ENCODE measurements around the gene SEC62.

DNA sequence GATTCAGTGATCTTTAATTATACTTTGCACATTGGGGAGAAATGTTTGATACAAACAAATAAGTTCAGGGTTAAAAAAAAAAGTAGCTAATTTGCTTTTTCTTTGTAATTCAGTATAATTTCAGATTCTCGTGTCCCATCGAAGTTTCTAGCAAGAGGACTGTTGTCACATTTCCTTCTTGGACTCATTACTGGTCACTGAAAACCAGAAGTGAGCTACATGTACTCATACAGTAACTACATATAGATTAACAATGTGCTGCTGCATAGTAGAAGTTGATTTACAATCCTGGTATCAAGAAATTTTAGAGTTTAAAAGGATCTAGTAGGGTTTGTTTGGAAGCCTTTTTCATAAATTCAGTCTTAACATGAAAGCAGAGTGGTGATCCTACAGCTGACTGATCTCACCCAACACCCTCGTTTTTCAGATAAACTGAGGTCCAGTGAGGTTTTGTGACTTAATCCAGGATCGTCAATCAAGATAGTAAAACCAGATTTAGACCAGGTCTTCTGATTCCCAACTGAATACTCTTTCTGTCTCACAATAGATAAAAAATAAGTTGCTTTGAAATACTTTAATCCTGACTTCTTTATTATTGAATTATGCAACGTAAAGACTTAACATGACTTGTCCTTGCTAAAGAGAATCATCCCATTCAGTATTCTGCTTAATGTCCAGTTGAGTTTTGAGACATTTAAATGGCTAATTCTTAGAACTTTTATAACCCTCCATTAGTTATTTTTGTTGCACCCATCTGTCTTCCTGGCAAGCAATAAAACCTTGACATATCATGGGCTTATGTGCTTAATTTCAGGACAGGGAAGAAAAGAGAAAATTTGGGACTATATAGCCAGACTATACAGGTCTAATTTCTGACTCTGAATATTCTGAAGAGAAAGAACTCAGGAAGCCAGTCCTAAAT, 2.8 kb downstream of the SEC62 start:
- TF ChIP-seq, protein P1, sequence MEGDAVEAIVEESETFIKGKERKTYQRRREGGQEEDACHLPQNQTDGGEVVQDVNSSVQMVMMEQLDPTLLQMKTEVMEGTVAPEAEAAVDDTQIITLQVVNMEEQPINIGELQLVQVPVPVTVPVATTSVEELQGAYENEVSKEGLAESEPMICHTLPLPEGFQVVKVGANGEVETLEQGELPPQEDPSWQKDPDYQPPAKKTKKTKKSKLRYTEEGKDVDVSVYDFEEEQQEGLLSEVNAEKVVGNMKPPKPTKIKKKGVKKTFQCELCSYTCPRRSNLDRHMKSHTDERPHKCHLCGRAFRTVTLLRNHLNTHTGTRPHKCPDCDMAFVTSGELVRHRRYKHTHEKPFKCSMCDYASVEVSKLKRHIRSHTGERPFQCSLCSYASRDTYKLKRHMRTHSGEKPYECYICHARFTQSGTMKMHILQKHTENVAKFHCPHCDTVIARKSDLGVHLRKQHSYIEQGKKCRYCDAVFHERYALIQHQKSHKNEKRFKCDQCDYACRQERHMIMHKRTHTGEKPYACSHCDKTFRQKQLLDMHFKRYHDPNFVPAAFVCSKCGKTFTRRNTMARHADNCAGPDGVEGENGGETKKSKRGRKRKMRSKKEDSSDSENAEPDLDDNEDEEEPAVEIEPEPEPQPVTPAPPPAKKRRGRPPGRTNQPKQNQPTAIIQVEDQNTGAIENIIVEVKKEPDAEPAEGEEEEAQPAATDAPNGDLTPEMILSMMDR (conservative IDR thresholded peaks at IDR 0.05; ENCODE audit: low read depth in 2 of 2) = no peak
- TF ChIP-seq EZH2phosphoT487 (IDR thresholded peaks at IDR 0.05; ENCODE audit: unreplicated experiment) = no peak
- no peak for TF ChIP-seq STAT1 (IDR thresholded peaks at IDR 0.05; ENCODE audit: unreplicated experiment)
- no peak for TF ChIP-seq JUNB (IDR thresholded peaks at IDR 0.05; ENCODE audit: unreplicated experiment)
- no peak for TF ChIP-seq POLR2AphosphoS5 (IDR thresholded peaks at IDR 0.05; ENCODE audit: low read depth)
- no peak for TF ChIP-seq EZH2 (IDR thresholded peaks at IDR 0.05; ENCODE audit: low read depth, unreplicated experiment)
- no peak for TF ChIP-seq CREB1 (CRISPR knock-in tag; IDR thresholded peaks at IDR 0.05; ENCODE audit: low read depth)
- TF ChIP-seq, protein P2, sequence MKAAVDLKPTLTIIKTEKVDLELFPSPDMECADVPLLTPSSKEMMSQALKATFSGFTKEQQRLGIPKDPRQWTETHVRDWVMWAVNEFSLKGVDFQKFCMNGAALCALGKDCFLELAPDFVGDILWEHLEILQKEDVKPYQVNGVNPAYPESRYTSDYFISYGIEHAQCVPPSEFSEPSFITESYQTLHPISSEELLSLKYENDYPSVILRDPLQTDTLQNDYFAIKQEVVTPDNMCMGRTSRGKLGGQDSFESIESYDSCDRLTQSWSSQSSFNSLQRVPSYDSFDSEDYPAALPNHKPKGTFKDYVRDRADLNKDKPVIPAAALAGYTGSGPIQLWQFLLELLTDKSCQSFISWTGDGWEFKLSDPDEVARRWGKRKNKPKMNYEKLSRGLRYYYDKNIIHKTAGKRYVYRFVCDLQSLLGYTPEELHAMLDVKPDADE (IDR thresholded peaks at IDR 0.05) = no peak
- no peak for TF ChIP-seq ZNF114 (CRISPR knock-in tag; IDR thresholded peaks at IDR 0.05)
- TF ChIP-seq, protein P3, sequence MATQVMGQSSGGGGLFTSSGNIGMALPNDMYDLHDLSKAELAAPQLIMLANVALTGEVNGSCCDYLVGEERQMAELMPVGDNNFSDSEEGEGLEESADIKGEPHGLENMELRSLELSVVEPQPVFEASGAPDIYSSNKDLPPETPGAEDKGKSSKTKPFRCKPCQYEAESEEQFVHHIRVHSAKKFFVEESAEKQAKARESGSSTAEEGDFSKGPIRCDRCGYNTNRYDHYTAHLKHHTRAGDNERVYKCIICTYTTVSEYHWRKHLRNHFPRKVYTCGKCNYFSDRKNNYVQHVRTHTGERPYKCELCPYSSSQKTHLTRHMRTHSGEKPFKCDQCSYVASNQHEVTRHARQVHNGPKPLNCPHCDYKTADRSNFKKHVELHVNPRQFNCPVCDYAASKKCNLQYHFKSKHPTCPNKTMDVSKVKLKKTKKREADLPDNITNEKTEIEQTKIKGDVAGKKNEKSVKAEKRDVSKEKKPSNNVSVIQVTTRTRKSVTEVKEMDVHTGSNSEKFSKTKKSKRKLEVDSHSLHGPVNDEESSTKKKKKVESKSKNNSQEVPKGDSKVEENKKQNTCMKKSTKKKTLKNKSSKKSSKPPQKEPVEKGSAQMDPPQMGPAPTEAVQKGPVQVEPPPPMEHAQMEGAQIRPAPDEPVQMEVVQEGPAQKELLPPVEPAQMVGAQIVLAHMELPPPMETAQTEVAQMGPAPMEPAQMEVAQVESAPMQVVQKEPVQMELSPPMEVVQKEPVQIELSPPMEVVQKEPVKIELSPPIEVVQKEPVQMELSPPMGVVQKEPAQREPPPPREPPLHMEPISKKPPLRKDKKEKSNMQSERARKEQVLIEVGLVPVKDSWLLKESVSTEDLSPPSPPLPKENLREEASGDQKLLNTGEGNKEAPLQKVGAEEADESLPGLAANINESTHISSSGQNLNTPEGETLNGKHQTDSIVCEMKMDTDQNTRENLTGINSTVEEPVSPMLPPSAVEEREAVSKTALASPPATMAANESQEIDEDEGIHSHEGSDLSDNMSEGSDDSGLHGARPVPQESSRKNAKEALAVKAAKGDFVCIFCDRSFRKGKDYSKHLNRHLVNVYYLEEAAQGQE (IDR thresholded peaks at IDR 0.05; ENCODE audit: unreplicated experiment) = no peak

All from GM23338 (cell line).